Measurements from ENCODE around the gene SDCBP2. TPM values are rescaled to one million over a fixed set of nuclear protein-coding genes. Genes with fewer than 3 reads are reported as not detected.
A peak's percentile ranks its signal among the peaks of the same experiment; 100 is the strongest.

SDCBP2 gene
- total and polyA plus RNA-seq, 12 donors = 0.43 to 7.6 (median 2.9) TPM

DNA sequence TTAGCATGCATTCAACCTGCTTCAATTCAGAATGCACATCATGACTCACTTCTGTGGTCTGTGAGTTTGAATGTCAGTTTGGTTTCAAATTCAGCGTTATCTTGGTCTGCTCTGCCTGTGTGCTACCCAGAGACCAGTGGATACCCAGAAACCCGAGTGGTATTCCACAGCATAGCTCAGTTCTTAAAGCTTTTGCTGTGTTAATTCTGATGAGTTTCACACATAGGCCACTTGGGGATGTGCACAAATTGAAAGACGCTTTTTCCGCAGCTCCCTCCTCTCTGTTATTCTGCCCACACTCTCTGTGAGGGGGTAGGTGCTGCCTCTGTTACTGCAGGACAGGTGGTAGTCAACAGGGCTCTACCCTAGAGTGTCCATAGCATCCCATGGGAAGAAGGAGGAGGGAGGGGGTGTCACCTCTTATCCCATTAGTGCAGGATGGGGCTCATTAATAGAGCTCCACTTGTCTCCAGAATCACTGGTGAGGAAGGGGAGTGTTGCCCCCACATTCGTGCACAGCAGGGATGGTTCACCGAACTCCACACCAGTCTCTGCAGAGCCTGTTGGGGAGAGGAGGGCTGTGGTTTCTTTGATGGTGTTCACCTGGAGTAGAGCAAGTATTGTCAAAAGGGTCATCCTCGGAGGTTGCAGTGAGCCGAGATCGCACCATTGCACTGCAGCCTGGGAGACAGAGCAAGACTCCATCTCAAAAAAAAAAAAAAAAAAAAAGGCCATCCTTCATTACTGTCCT, 29.2 kb upstream of the SDCBP2 start:
- TF ChIP-seq CTCF (IDR thresholded peaks at IDR 0.05) = no peak
- TF ChIP-seq POLR2A (IDR thresholded peaks at IDR 0.05) = no peak
- WGBS, 4 donors = 86 to 93% (median 89%) methylated on average over 8 to 9 of the region's 9 CpGs
- no peak overlapping the region for H3K4me3 ChIP-seq
- no peaks in the 10 kb centered on the region for H3K9me3 ChIP-seq (replicated peaks in 1 of 3)
- peaks cover 1 to 19% of the 10 kb centered on the region in 2 donors for H3K4me1 ChIP-seq (replicated peaks in 1 of 2)
- no peaks in the 10 kb centered on the region for H3K36me3 ChIP-seq (replicated peaks in 1 of 2)
- DNase-seq = peak in 1 of 7 donors; percentile 37
- no peak overlapping the region for H3K27ac ChIP-seq
- intact Hi-C loops (cut with DNase I) = no loop called here
- H3K27me3 ChIP-seq = no peaks in the 10 kb centered on the region

- intact Hi-C loops (cut with DNase I) = no loop called here
- H3K36me3 ChIP-seq (replicated peaks in 1 of 2) = no peaks in the 10 kb centered on the region
- DNase-seq = no peak
These were observed 25.0 kb upstream of the SDCBP2 start for GRCh38 chr20:1353956-1354355.

GRCh38 chr20:1346315-1346969, 17.5 kb upstream of the SDCBP2 start:
- intact Hi-C loops (cut with DNase I) = no loop called here
- 76 to 84% (median 83%) methylated on average over 2 of the region's 2 CpGs for WGBS, 4 donors
- peaks cover 0 to 8% (median 3%) of the 10 kb centered on the region in 3 donors for H3K9me3 ChIP-seq (replicated peaks in 1 of 3)

More at GRCh38 chr20:1353956-1354355, 25.0 kb upstream of the SDCBP2 start:
- Histone ChIP-seq H3K9me3 (replicated peaks in 1 of 3) (peaks cover 0 to 3% (median 3%) of the 10 kb centered on the region in 3 donors), H3K4me1 (replicated peaks in 1 of 2) (no peaks in the 10 kb centered on the region), H3K27ac (no peak overlapping the region), H3K27me3 (no peaks in the 10 kb centered on the region), H3K4me3 (no peak overlapping the region)
- TF ChIP-seq CTCF (IDR thresholded peaks at IDR 0.05) (no peak), POLR2A (IDR thresholded peaks at IDR 0.05) (no peak)

More at GRCh38 chr20:1346315-1346969, 17.5 kb upstream of the SDCBP2 start:
- DNase-seq = no peak
- Histone ChIP-seq H3K36me3 (replicated peaks in 1 of 2) (no peaks in the 10 kb centered on the region), H3K27me3 (no peaks in the 10 kb centered on the region), H3K27ac (no peak overlapping the region), H3K4me1 (replicated peaks in 1 of 2) (no peaks in the 10 kb centered on the region), H3K4me3 (no peak overlapping the region)
- TF ChIP-seq CTCF (IDR thresholded peaks at IDR 0.05) (no peak), POLR2A (IDR thresholded peaks at IDR 0.05) (no peak)
